Nephron progenitor cell (in vitro differentiated cells): Measurements from ENCODE around the gene PAX6.

Experiments
- DNase-seq: peaks from one replicate; pipeline ENCODE4 v3.0.0; 2021
- H3K27ac Mint-ChIP-seq: 2 replicates; pipeline ENCODE4 v1.8.0; 2021; ENCODE audit warnings: mild to moderate bottlenecking, moderate library complexity, mixed read lengths
- H3K27me3 Mint-ChIP-seq: 2 replicates; pipeline ENCODE4 v1.8.0; 2021; ENCODE audit warnings: mild to moderate bottlenecking, low read depth, mixed read lengths; ENCODE audit not compliant: poor library complexity
- H3K36me3 Mint-ChIP-seq: 2 replicates; pipeline ENCODE4 v1.8.0; 2021; ENCODE audit warnings: low read depth, mixed read lengths
- H3K4me1 Mint-ChIP-seq: 2 replicates; pipeline ENCODE4 v1.8.0; 2021; ENCODE audit warnings: mixed read lengths
- H3K4me3 Mint-ChIP-seq: 2 replicates; pipeline ENCODE4 v1.8.0; 2021; ENCODE audit warnings: mild to moderate bottlenecking, moderate library complexity, mixed read lengths
- H3K9me3 Mint-ChIP-seq: 2 replicates; pipeline ENCODE4 v1.8.0; 2021; ENCODE audit warnings: mild to moderate bottlenecking, moderate library complexity, mixed read lengths
- CTCF ChIP-seq: fragments of 200-600 bp; sonication (generic); IDR thresholded peaks from 2 replicates; pipeline ENCODE4 v1.5.0; 2021; ENCODE audit warnings: antibody characterized with exemption

Gene PAX6

GRCh38 chr11:31806928-31807798 lies 4.0 kb downstream of the PAX6 start:
- no peak for DNase-seq
- TF ChIP-seq CTCF, result no peak
- H3K4me1 Mint-ChIP-seq, result peaks cover 40% of the 10 kb centered on the region
- H3K9me3 Mint-ChIP-seq, result peaks cover 5% of the 10 kb centered on the region
- H3K36me3 Mint-ChIP-seq, result no peaks in the 10 kb centered on the region
- no peak overlapping the region for H3K27ac Mint-ChIP-seq
- no peak overlapping the region for H3K4me3 Mint-ChIP-seq
- no peaks in the 10 kb centered on the region for H3K27me3 Mint-ChIP-seq

GRCh38 chr11:31806186-31806927 lies 4.8 kb downstream of the PAX6 start:
- H3K4me1 Mint-ChIP-seq, result peaks cover 35% of the 10 kb centered on the region
- no peaks in the 10 kb centered on the region for H3K27me3 Mint-ChIP-seq
- no peaks in the 10 kb centered on the region for H3K36me3 Mint-ChIP-seq
- peaks cover 5% of the 10 kb centered on the region for H3K9me3 Mint-ChIP-seq
- TF ChIP-seq CTCF, result no peak
- no peak overlapping the region for H3K27ac Mint-ChIP-seq
- DNase-seq, result no peak
- no peak overlapping the region for H3K4me3 Mint-ChIP-seq

- Mint-ChIP-seq H3K4me3 (no peak overlapping the region), H3K4me1 (peaks cover 29% of the 10 kb centered on the region), H3K27ac (no peak overlapping the region), H3K36me3 (no peaks in the 10 kb centered on the region), H3K27me3 (no peaks in the 10 kb centered on the region), H3K9me3 (peaks cover under 1% of the 10 kb centered on the region)
- peak; percentile 30 for DNase-seq
- TF ChIP-seq CTCF, result no peak
These were observed 5.4 kb downstream of the PAX6 start for GRCh38 chr11:31805629-31806185.

- no peak overlapping the region for H3K27ac Mint-ChIP-seq
- H3K4me1 Mint-ChIP-seq, result peaks cover 29% of the 10 kb centered on the region
- no peaks in the 10 kb centered on the region for H3K36me3 Mint-ChIP-seq
- no peaks in the 10 kb centered on the region for H3K27me3 Mint-ChIP-seq
- H3K4me3 Mint-ChIP-seq, result peak overlapping the region; percentile 36
- no peak for TF ChIP-seq CTCF
- peak; percentile 40 for DNase-seq
- no peaks in the 10 kb centered on the region for H3K9me3 Mint-ChIP-seq
These were observed 6.0 kb downstream of the PAX6 start for GRCh38 chr11:31805037-31805628.

GRCh38 chr11:31804312-31805036 lies 6.6 kb downstream of the PAX6 start:
- peak; percentile 35 for DNase-seq
- peak overlapping the region; percentile 36 for H3K4me3 Mint-ChIP-seq
- no peaks in the 10 kb centered on the region for H3K9me3 Mint-ChIP-seq
- peaks cover 28% of the 10 kb centered on the region for H3K4me1 Mint-ChIP-seq
- H3K27ac Mint-ChIP-seq, result no peak overlapping the region
- H3K36me3 Mint-ChIP-seq, result no peaks in the 10 kb centered on the region
- no peak for TF ChIP-seq CTCF
- H3K27me3 Mint-ChIP-seq, result no peaks in the 10 kb centered on the region
